HepG2 (cell line): ENCODE results near the gene AUP1. TPM values are rescaled to one million over a fixed set of nuclear protein-coding genes. Genes with fewer than 3 reads are reported as not detected.

Source experiments
- ESRRA ChIP-seq: sonication (generic); formaldehyde crosslinking; IDR thresholded peaks from 2 replicates; pipeline ENCODE4 v1.5.1; 2020; ENCODE audit warnings: mild to moderate bottlenecking, low read depth, missing genetic modification reagents
- GATAD1 ChIP-seq: IDR thresholded peaks from 2 replicates; pipeline ENCODE4 v1.6.1; 2016; ENCODE audit warnings: missing genetic modification reagents, missing compliant biosample characterization
- HHEX ChIP-seq: IDR thresholded peaks from 2 replicates; pipeline ENCODE4 v1.6.1; 2016; ENCODE audit warnings: control low read depth
- HNF4A ChIP-seq: sonication (generic); formaldehyde crosslinking; IDR thresholded peaks from 2 replicates; pipeline ENCODE4 v1.4.0; 2020; ENCODE audit warnings: missing genetic modification reagents
- HOXA7 ChIP-seq: sonication (generic); formaldehyde crosslinking; IDR thresholded peaks from 2 replicates; pipeline ENCODE4 v1.8.1; 2022; ENCODE audit warnings: mild to moderate bottlenecking, missing genetic modification reagents, moderate library complexity
- KDM5B ChIP-seq: sonication (generic); formaldehyde crosslinking; IDR thresholded peaks from 2 replicates; pipeline ENCODE4 v1.4.0; 2020; ENCODE audit warnings: missing genetic modification reagents, mild to moderate bottlenecking, borderline replicate concordance
- MBNL3 ChIP-seq: fragments of 250-450 bp; sonication (Bioruptor Pico); conservative IDR thresholded peaks from 2 replicates; pipeline ENCODE4 v1.8.0; 2022; ENCODE audit warnings: mild to moderate bottlenecking, inconsistent platforms
- PHF8 ChIP-seq: sonication (generic); formaldehyde crosslinking; IDR thresholded peaks from 2 replicates; pipeline ENCODE4 v1.5.0; 2020; ENCODE audit warnings: missing genetic modification reagents
- SALL2 ChIP-seq: sonication (generic); formaldehyde crosslinking; IDR thresholded peaks from 2 replicates; pipeline ENCODE4 v1.8.1; 2023; ENCODE audit warnings: mild to moderate bottlenecking, missing genetic modification reagents, inconsistent platforms
- SMAD1 ChIP-seq: sonication (generic); formaldehyde crosslinking; IDR thresholded peaks from 2 replicates; pipeline ENCODE4 v1.4.0; 2020; ENCODE audit warnings: missing genetic modification reagents, low read depth, mild to moderate bottlenecking, borderline replicate concordance
- SOX6 ChIP-seq, 2 experiments: fragments of 450-650 bp in 1 of 2; sonication (generic) in 1 of 2; formaldehyde crosslinking in 1 of 2; IDR thresholded peaks; 2 replicates each; pipeline versions ENCODE4 v1.4.0 to v1.6.1; 2017 to 2020; ENCODE audit warnings: antibody characterized with exemption in 1 of 2, mild to moderate bottlenecking in 1 of 2, missing genetic modification reagents in 1 of 2
- SP1 ChIP-seq, 2 experiments: fragments of 450-650 bp in 1 of 2; sonication (generic) in 1 of 2; formaldehyde crosslinking in 1 of 2; IDR thresholded peaks; 2 replicates each; pipeline versions ENCODE4 v1.4.0 to v1.6.1; 2016 to 2020; ENCODE audit warnings: missing genetic modification reagents in 1 of 2
- SRSF9 ChIP-seq: fragments of 200-400 bp; formaldehyde crosslinking; IDR thresholded peaks from 2 replicates; pipeline ENCODE4 v1.6.1; 2018; ENCODE audit warnings: borderline replicate concordance, mild to moderate bottlenecking, low read depth, low read length; ENCODE audit not compliant: insufficient read depth, poor library complexity, severe bottlenecking
- SSRP1 ChIP-seq: IDR thresholded peaks from 2 replicates; pipeline ENCODE4 v1.6.1; 2016; ENCODE audit warnings: control low read depth
- TRIM22 ChIP-seq: fragments of 450-650 bp; IDR thresholded peaks from 2 replicates; pipeline ENCODE4 v1.6.1; 2017
- ZBTB1 ChIP-seq: sonication (generic); formaldehyde crosslinking; IDR thresholded peaks from 2 replicates; pipeline ENCODE4 v1.4.0; 2020; ENCODE audit warnings: missing genetic modification reagents, borderline replicate concordance
- ZNF317 ChIP-seq: sonication (generic); formaldehyde crosslinking; IDR thresholded peaks from 2 replicates; pipeline ENCODE4 v1.5.0; 2020; ENCODE audit warnings: mild to moderate bottlenecking, missing genetic modification reagents
- ZNF318 ChIP-seq: sonication (generic); formaldehyde crosslinking; IDR thresholded peaks from 2 replicates; pipeline ENCODE4 v1.4.0; 2020; ENCODE audit warnings: mild to moderate bottlenecking, missing genetic modification reagents
- ZNF512 ChIP-seq: sonication (generic); formaldehyde crosslinking; IDR thresholded peaks from 2 replicates; pipeline ENCODE4 v1.4.0; 2020; ENCODE audit warnings: mild to moderate bottlenecking, missing genetic modification reagents
- ZNF761 ChIP-seq: sonication (generic); formaldehyde crosslinking; conservative IDR thresholded peaks from 2 replicates; pipeline ENCODE4 v1.4.0; 2020; ENCODE audit warnings: mild to moderate bottlenecking, missing genetic modification reagents
- polyA plus RNA-seq, 8 experiments: library from polyadenylated mRNA; depleted of rRNA in 3 of 8; stranded (reverse) in 7 of 8; unstranded in 1 of 8; fragments of >200 nt; fragmentation: Illumina TruSeq in 4 of 8; extraction: Trizol in 4 of 8; gene quantifications; 2 replicates each; pipeline versions ENCODE4 v1.2.1 to v1.2.3, GENCODE V29; 2011 to 2016; ENCODE audit warnings: low read depth in 4 of 8, missing spikeins in 1 of 8, mixed read lengths in 1 of 8; ENCODE audit not compliant: insufficient read depth in 1 of 8
- total RNA-seq, 5 experiments: library from RNA; depleted of rRNA; stranded (reverse); fragments of >200 nt; fragmentation: Illumina TruSeq; extraction: Trizol; gene quantifications; 2 replicates each; pipeline ENCODE4 v1.2.3, GENCODE V29; 2016; ENCODE audit warnings: low read depth in 1 of 5

The AUP1 gene
- total and polyA plus RNA-seq, 2 of the 13 experiments (the other 11 are each of a cell fraction or from before 2014, with no cell fraction given): 174 to 267 TPM

GRCh38 chr2:74548285-74548899, 18.9 kb upstream of the AUP1 start (continued):
- no peak for TF ChIP-seq SSRP1
- no peak for TF ChIP-seq SOX6 (IDR thresholded peaks at IDR 0.05)
- peak; percentile 42; the same call in 1 of the 2 replicates for TF ChIP-seq SOX6 (CRISPR knock-in tag; IDR thresholded peaks at IDR 0.05)
- TF ChIP-seq MBNL3 (CRISPR knock-in tag): no peak
- no peak for TF ChIP-seq ZBTB1 (CRISPR knock-in tag)
- TF ChIP-seq TRIM22: no peak
- no peak for TF ChIP-seq ZNF318
- no peak for TF ChIP-seq SRSF9
- no peak for TF ChIP-seq GATAD1 (CRISPR knock-in tag)
- TF ChIP-seq ZNF761 (CRISPR knock-in tag): no peak
- 0 out of 2 replicates have a peak, but pooled peaks have one; percentile 40 for TF ChIP-seq ZNF317
- no peak for TF ChIP-seq HOXA7 (CRISPR knock-in tag)
- no peak for TF ChIP-seq ZNF512 (CRISPR knock-in tag)
- no peak for TF ChIP-seq PHF8 (CRISPR knock-in tag)
- no peak for TF ChIP-seq SALL2 (CRISPR knock-in tag)
- TF ChIP-seq ESRRA (CRISPR knock-in tag): no peak
- no peak for TF ChIP-seq SMAD1 (CRISPR knock-in tag)
- no peak for TF ChIP-seq HHEX (CRISPR knock-in tag)
- TF ChIP-seq SP1 (IDR thresholded peaks at IDR 0.05): no peak
- no peak for TF ChIP-seq SP1 (CRISPR knock-in tag; IDR thresholded peaks at IDR 0.05)
- peak; percentile 29; the same call in 1 of the 2 replicates for TF ChIP-seq KDM5B (CRISPR knock-in tag)
- TF ChIP-seq HNF4A (CRISPR knock-in tag): no peak
